HG03378 (cell line): ENCODE results near the gene FAM107A.

Experiments used
- ATAC-seq: cut with Tn5 transposase; IDR thresholded peaks from one replicate; pipeline ENCODE4 v1.9.1; 2021; ENCODE audit warnings: mild to moderate bottlenecking, moderate library complexity; ENCODE audit not compliant: unreplicated experiment

The FAM107A gene

DNA sequence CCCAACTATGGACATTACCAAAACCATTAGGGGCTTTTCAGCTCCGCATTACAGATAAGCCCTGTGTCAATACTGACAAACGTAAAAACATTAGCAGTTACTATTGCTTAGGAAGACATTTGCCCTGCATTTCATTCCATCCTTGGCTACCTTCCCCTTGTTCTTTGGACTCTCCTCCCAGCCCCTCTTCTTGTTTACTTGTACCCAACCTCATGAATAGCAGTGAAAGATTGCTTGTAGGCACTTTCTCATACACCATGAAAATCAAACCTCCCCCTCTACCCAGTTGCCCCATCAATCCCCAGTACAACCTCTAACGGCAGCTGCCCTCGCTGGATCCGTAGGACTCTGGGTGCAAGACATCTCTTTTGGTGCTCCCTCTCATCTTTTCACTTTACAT, 16.9 kb upstream of the FAM107A start:
- no peak for ATAC-seq

DNA sequence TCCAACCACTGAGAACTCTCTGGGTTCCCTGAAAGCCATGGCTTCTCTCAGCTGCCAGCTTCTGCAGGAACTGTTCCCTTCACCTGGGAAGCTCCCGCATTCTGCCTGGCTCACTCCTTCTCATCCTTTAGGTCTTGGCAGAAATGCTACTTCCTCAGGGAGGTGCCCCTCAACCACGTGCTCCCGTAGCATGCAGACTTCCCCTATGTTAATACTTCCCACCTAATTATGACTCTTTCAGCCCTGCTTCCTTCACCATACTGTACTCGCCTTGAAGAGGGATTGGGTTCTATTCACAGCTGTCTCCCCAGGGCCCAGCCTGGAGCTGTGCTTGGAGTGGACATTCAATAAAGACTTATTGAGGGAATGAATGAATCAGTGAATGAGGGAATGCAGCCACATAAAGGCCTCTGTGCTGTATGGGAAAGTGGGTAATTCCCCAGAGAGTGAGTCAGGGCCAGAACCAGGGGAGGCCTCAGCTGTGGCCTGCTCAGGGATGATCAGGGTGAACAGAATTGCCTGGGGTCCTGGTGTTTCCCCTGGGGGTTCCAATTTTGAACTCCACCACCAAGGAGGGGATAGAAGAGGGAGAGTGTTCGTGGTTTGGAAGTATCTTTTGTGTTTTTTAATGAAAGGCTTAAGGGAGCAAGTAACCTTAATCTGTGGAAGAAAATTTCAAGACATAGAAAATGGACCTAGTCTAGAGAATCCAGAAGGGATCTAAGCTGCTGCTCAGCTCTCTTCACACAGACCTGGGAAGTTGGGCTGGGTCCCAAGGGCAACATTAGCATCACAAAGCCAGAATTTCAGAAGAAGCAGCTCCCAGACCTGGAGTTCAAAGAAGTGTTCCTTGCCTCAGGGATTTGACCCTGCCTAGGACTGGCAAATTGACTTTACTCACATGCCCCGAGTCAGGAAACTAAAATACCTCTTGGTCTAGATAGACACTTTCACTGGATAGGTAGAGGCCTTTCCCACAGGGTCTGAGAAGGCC, 14.6 kb upstream of the FAM107A start:
- no peak for ATAC-seq

DNA sequence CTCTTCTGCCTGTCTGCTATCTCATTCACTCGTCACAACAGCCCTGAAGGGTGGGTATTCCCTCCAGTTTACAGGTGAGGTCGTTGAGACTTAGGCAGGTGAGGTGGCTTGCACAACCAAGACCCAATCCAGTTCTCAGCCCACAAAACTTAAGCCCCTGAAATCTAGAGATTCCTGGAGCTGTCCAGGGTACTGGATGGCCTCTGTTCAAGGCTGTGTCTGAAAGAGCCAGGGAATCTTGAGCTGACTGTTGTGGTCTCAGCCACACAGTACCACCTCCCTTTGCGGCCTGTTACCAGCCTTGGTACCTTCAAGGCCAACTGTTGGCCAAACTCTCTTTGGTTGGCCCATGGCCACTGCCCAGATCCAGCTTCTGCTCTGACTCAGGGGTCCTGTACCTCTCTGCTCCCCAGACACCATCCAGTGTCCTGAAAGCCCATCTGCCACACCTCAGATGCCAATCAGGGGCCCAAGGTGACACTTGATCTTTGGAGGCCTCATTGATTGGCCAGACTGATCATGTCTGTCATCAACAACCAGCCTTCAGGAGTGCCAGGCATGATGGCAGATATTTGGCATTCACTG, 10.9 kb upstream of the FAM107A start:
- ATAC-seq: no peak

DNA sequence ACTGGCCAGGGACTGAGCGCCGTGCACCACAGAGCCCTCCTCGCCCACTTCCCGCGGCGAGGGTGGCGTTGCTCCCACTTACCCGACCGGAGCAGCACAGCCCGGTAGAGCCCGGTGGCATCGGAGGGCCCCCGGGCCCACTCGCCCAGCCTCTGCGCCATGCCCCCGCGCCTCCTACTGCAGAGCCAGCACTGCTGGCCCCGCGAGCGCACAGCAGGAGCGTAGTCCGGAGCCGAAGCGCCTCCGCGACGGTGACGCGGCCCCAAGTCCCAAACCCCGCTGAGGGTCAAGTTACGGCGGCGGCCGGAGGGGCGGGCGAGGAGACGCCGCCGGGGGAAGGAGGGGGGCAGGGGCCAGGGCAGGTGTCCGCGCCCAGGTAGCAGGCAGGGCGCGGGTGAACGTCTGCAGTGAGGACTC, 9.6 kb upstream of the FAM107A start:
- ATAC-seq: no peak

DNA sequence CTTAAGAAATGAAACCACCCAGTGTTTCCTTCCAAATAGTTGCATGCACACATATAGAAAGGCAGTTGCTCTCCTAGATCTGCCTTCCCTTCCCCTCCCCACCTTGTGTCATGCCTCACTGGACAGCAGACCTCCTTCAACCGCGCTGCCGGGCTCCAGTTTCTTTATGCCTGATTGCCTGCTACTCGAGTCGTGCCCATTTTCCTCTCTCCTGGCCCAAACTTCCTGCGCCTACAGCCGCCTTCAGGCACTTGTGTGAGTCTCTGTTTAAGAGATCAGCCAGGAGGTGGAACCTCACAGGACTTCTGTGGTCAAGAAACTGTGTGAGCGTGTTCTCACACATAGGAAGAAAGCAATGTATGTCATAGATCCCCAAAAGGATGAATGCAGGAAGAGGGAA, 8.8 kb upstream of the FAM107A start:
- no peak for ATAC-seq

- peak; percentile 57 for ATAC-seq
These were observed 8.0 kb upstream of the FAM107A start for GRCh38 chr3:58585005-58585786.

DNA sequence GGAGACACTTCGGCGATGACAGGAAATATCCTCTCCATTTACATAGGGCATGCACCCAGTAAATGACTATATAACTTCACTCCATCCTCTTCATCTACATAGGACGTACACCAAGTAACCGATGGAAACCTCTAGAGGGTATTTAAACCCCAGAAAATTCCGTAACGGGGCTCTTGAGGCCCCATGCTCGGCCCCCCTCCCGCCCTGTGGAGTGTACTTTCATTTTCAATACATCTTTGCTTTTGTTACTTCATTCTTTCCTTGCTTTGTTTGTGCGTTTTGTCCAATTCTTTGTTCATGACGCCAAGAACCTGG, 7.5 kb upstream of the FAM107A start:
- no peak for ATAC-seq

DNA sequence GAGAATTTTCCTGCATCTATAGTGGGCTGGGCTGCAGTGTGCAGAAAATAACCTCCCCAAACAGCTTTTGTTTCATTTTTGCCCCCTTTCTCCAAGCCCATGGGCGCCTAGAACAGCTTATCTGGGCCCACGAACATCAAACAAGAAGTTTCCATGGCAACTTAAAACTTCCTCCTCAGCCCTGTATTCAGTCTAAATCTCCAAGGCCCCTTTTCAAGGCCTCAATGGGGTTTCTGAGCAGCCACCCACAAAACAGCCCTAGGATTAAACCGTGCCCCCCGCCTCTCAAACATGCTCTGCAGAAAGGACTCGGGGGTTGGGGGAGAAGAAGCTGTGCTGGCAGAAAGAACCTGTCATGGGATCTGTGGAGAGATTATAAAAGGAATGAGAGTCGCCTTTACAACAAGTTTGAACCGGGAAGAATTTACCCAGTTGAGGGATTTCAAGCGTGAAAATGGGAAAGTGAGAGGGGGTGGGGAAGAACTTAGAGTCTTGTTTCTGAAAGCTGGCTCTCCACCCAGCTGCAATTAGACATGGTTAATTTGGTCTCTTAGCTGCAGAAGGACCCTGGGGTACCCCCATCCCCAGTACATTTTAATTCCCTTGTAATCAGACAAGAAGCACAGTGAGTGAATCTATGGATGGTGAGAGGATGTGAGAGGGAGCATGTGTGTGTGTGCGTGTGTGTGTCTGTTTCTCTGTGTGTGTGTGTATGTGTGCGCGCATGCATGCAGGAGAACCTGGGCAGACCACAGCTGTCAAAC, 4.3 kb upstream of the FAM107A start:
- ATAC-seq: no peak

DNA sequence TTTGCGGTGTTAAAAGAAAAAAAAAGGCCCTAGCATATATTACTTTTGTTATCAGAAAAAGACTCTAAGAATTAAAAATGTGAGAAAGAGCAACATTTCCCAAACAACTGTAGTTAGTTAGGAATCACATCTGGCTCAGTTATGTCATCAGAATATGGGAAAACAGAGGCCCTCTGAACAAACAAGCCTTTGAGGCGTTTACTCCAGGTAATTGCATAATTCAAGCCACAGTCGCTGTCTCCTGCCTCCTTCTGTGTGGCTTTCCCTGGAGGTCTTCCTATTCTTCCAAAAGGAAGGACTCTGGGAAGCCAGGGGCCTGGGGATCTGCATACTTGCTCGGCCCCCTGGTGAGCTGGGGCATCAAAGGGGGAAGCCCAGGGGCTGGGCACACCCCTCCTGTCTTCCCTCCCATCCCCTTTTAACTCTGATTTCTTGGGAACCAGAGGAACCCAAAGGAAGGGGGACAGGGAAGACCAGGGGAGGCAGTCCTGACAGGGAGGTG, 3.7 kb upstream of the FAM107A start:
- no peak for ATAC-seq

GRCh38 chr3:58578873-58579272, 1.7 kb upstream of the FAM107A start:
- no peak for ATAC-seq

- ATAC-seq: no peak
These were observed 475 bp downstream of the FAM107A start for GRCh38 chr3:58576716-58577115.

DNA sequence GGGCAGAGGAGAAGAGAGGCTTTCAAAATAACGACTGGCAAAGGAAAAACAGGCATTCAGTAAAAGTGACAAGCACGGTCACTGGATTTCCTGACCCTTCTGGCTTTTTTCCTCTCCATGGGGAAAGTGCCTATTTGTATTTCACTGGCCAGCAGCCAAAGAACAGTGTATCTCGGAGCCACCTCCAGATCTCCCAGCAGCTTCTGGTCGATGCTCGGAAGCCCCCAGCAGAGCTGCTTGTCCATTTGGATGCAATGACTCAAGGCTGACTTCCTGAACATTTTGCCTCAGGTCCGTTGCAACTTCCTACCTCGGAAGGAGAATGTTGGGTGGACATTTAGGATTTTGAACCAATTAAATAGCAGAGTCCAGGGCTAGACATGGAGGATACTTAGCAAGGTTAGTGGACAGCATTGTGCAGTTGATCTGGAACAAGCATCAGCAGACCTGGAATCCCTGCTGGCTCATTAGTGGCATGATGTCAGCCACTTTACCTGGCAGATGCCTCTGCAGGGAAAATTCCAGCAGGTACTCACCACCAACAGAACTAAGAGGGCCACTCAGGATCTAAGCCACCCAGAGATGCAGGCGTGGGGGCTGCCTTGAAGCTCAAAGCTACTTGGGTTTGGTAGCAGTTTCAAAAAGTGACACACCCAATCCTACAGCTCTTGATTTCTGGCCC, 1.1 kb downstream of the FAM107A start:
- no peak for ATAC-seq

DNA sequence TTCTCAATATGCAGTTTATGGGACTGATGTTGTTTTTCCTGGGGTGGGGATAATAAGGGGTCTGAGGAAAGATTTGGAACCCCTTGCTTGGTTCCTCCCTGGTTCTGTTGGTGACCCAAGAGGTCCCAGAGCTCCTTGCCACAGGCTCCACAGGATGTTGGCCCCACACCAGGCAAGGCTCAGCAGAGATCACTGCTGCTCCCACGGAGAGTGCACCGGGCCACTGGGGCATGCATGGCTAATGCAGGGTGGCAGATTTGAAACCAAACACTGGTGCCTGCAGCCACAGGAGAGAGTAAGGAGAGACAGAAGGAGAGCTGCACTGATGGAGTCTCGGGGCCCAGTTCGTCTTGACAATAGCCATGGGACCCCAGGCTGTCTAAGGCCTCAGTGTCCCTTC, 2.5 kb downstream of the FAM107A start:
- no peak for ATAC-seq

GRCh38 chr3:58574106-58574505, 3.1 kb downstream of the FAM107A start:
- no peak for ATAC-seq

DNA sequence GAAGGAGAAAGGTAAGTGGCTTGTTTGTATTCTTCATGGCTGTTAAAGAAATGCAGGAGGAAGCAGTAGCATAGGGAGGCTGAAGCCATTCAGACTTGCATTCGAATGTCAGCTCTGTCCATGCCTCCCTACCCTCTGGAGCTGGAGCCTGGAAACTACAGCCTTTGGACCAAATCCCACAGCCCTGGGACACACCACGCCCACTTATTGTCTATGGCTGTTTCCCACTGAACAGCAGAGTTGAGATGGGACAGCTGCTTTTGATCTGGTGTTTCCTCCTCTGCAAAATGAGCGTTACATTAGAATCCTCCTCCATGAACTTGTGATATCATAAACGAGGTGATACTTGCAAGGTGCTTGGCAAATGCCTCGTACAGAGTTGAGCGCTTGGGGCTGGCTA, 3.6 kb downstream of the FAM107A start:
- ATAC-seq: no peak

DNA sequence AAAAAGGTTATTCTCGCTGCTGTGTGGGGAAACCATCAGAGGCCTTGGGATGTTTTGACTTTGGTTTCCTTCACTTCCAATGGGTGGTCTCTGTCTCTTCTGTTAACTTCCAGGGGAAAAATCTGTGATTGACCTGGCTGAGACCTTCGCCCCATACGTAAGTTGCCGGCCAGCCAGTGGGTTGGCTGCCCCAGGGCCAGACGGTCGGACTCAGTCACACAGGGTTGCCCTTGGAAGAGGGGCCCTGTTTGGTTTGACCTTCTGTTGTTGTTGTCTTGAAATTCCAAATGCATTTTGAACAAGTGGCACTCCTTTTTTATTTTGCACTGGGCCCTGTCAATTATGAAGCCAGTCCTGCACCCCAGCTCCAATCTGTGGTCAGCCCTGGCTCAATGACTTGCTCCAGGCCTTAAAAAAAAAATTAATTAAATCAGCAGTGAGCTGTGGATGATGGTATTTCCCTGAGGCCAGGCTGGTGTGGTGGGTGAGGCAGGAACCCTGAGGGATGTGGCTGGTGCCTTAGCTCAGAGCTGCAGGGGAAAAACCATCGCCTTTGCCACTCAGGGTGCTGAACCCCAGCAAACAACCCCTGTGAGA, 4.5 kb downstream of the FAM107A start:
- no peak for ATAC-seq

GRCh38 chr3:58572013-58572633, 5.1 kb downstream of the FAM107A start:
- ATAC-seq: no peak

DNA sequence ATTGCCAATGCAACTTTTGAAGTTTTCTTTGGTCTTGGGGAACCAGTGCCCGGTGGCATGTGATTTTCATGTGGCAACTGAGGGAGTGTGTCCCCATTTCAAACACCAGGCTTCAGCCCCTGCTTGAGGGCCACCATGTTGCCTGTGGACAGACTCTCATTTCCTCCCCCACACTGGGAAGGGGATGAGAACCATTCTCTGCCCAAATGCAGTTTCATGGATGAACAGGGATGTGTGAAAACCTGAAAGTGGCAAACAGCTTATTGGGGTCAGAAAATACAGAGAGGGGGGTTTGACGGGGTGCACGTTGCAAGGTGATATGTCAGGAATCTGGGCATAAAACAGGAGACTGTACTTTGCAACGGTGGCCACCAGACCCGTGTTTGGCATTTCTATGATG, 6.3 kb downstream of the FAM107A start:
- ATAC-seq: no peak

DNA sequence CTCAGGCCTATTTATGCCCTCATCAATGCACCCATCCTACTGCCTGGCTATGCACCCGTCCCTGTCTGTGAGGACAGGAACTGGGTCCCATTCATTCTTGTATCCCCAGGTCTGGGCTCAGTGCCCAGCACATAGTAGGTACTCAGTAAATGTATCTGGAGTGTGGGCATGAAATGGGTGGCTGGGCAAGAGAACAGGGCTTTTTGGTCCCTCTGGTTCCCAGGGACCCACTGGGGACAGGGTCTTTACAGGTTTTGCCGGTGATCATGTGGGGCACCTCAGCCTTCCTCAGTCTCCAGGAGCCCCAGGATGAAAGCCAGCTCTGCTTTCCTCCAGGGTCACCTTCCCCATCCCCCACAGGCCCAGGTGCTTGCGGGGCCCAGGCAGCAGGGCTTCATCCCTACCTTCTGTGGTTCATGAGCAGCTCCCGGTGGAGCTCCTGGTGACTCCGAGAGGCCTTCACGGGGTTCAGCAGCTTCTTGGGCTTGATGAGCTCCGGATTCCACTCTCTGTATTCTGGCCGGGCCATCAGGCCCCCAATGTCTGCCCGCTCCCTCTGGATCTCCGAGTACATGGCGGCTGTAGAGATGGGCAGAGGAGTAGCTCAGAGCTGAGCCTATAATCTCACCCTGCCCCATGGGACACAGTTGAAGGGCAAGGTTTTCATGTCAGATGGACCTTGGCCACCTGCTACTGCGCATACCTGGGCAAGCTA, 7.7 kb downstream of the FAM107A start:
- no peak for ATAC-seq
